Epidermal melanocyte (primary cell): ENCODE data around the gene PRPF18.
"Not testable (repeated sequence)": the region's sequence is repeated elsewhere in the genome, so short reads cannot be mapped to it uniquely, and the experiment has no call there.

Experiments
- DNase-seq: peaks from one replicate; pipeline ENCODE4 v3.0.0; 2011; ENCODE audit warnings: low spot score; ENCODE audit not compliant: insufficient read length

Gene PRPF18

GRCh38 chr10:13586676-13587355 lies at the start of gene PRPF18:
TSS of gene PRPF18 (plus strand) at chr10:13586965. CDS start at chr10:13587087, 122 bp downstream.
- peak; percentile 93 for DNase-seq

GRCh38 chr10:13537985-13538384 lies 48.8 kb upstream of the PRPF18 start:
- not testable (repeated sequence) for DNase-seq

- no peak for DNase-seq
Measured at GRCh38 chr10:13542533-13542932, 44.2 kb upstream of the PRPF18 start.

GRCh38 chr10:13550802-13551201 lies 36.0 kb upstream of the PRPF18 start:
- DNase-seq = no peak

- no peak for DNase-seq
Measured at GRCh38 chr10:13555884-13556510, 30.8 kb upstream of the PRPF18 start.

- DNase-seq = no peak
Measured at GRCh38 chr10:13559124-13559700, 27.6 kb upstream of the PRPF18 start.

GRCh38 chr10:13560597-13560996 lies 26.2 kb upstream of the PRPF18 start:
- DNase-seq = no peak

GRCh38 chr10:13563481-13564445 lies 23.0 kb upstream of the PRPF18 start:
- no peak for DNase-seq

GRCh38 chr10:13564576-13564975 lies 22.2 kb upstream of the PRPF18 start:
- no peak for DNase-seq

- DNase-seq = no peak
Measured at GRCh38 chr10:13567030-13567429, 19.7 kb upstream of the PRPF18 start.

- no peak for DNase-seq
Measured at GRCh38 chr10:13571541-13571940, 15.2 kb upstream of the PRPF18 start.

- DNase-seq = no peak
Measured at GRCh38 chr10:13573960-13574359, 12.8 kb upstream of the PRPF18 start.

GRCh38 chr10:13585195-13585751 lies 1.5 kb upstream of the PRPF18 start:
- no peak for DNase-seq

GRCh38 chr10:13585943-13586342 lies 822 bp upstream of the PRPF18 start:
- DNase-seq = no peak

GRCh38 chr10:13587391-13587790 lies 626 bp downstream of the PRPF18 start:
- no peak for DNase-seq

- DNase-seq = no peak
Measured at GRCh38 chr10:13589316-13589715, 2.6 kb downstream of the PRPF18 start.

GRCh38 chr10:13590886-13591285 lies 4.1 kb downstream of the PRPF18 start:
- DNase-seq = no peak

- no peak for DNase-seq
Measured at GRCh38 chr10:13592306-13592705, 5.5 kb downstream of the PRPF18 start.

GRCh38 chr10:13593535-13593934 lies 6.8 kb downstream of the PRPF18 start:
- DNase-seq = no peak

- DNase-seq = no peak
Measured at GRCh38 chr10:13594641-13595040, 7.9 kb downstream of the PRPF18 start.

- DNase-seq = no peak
Measured at GRCh38 chr10:13597909-13598308, 11.1 kb downstream of the PRPF18 start.
